H1 (cell line): ENCODE results near the gene PECR. TPM values are rescaled to one million over a fixed set of nuclear protein-coding genes. Genes with fewer than 3 reads are reported as not detected.

Source experiments
- CHD1 ChIP-seq: IDR thresholded peaks from 2 replicates; pipeline ENCODE4 v1.6.1; 2012; ENCODE audit warnings: low read depth, low read length, improper control_type of control experiment
- GABPA ChIP-seq: IDR thresholded peaks from 2 replicates; pipeline ENCODE4 v1.6.1; 2011; ENCODE audit warnings: mild to moderate bottlenecking, low read length, moderate library complexity, borderline replicate concordance; ENCODE audit not compliant: insufficient read depth
- KDM5A ChIP-seq: fragments of 200-600 bp; IDR thresholded peaks from 2 replicates; pipeline ENCODE4 v1.7.1; 2012; ENCODE audit warnings: mild to moderate bottlenecking, low read length, inconsistent platforms, mixed read lengths
- SP4 ChIP-seq: IDR thresholded peaks from 2 replicates; pipeline ENCODE4 v1.6.1; 2012; ENCODE audit warnings: low read length, inconsistent platforms
- polyA plus RNA-seq, 7 experiments: library from polyadenylated mRNA; depleted of rRNA in 3 of 7; stranded (reverse) in 5 of 7; unstranded in 2 of 7; fragments of >200 nt in 5 of 7; fragments of 200-250 nt in 2 of 7; gene quantifications; 1 replicate in 5 of 7; 2 replicates in 1 of 7; 4 replicates in 1 of 7; pipeline versions ENCODE4 v1.2.1 to v1.2.3, GENCODE V29; 2011 to 2013; ENCODE audit warnings: missing spikeins in 2 of 7, mixed read lengths in 2 of 7
- total RNA-seq: library from RNA; stranded (reverse); fragmentation: NEBNext Ultra II Directional; extraction: Animal tissue kit (Norgen Biotek cat#: 25700); gene quantifications from 2 replicates; pipeline ENCODE4 v1.2.1, GENCODE V29; 2021

Gene PECR
- total and polyA plus RNA-seq, 2 of the 8 experiments (the other 6 are each of a cell fraction or from before 2014, with no cell fraction given): 15.9 to 19.2 TPM

DNA sequence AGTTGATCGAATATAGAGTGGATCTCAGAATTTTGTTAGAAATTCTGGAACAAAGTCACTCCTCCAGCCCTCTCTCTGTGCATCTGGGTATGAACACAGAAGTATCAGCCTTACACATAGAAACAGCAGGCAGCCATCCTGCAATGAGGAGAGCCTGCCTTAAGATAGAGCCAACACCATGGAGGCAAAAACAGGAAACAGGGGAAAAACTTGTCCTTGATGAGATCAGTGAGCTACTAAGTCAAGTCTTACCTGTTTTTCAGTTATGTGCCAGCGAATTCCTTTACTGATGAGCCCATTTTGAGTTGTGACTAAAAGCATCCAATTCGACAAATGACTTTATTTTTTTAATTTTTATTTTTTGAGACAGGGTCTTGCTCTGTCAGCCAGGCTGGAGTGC lies 41.7 kb downstream of the PECR start (continued):
- TF ChIP-seq GABPA: no peak
- no peak for TF ChIP-seq CHD1
- TF ChIP-seq KDM5A: no peak
- no peak for TF ChIP-seq SP4
